ENCODE results near the gene EPN2. TPM values are rescaled to one million over a fixed set of nuclear protein-coding genes. Genes with fewer than 3 reads are reported as not detected.

The EPN2 gene
- total RNA-seq, 1 donor: 18.1 TPM

DNA sequence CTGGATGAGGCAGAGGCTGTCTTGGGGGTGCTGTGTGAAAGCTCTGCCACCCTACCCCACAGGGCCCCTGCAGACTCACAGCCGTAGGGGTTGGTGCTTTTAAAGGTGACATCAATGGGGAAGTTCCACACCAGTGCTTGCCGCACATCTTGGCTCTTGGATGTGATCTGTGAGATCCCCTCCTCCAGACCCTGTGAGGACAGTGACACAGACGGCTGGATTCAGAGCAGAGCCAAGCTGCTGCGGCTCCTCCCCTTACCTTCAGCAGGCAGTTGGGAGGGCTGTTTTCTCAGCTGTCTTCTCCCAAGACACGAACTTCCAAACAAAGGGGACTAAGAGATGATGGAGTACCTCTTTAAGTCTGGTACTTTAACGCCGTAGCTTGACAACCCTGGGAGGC lies 120.6 kb downstream of the EPN2 start:
- TF ChIP-seq CTCF (IDR thresholded peaks at IDR 0.05; ENCODE audit: extremely low read depth, low read depth, low read length): no peak

GRCh38 chr17:19359151-19359550 lies 122.0 kb downstream of the EPN2 start:
- Histone ChIP-seq H3K4me2 (ENCODE audit: insufficient read depth, low read length) (no peak overlapping the region), H3K36me3 (ENCODE audit: insufficient read depth, low read length) (peaks cover 5% of the 10 kb centered on the region), H2AFZ (ENCODE audit: low read length) (no peak overlapping the region), H3K27me3 (ENCODE audit: insufficient read depth, low read length) (no peaks in the 10 kb centered on the region), H3K9me3 (ENCODE audit: low read depth, low read length) (no peaks in the 10 kb centered on the region), H3K27ac (ENCODE audit: low read depth, low read length) (no peak overlapping the region), H3K79me2 (ENCODE audit: insufficient read depth, low read length) (no peaks in the 10 kb centered on the region), H3K4me1 (ENCODE audit: insufficient read depth, low read length) (peaks cover 16% of the 10 kb centered on the region), H4K20me1 (ENCODE audit: insufficient read depth, low read length) (no peaks in the 10 kb centered on the region), H3K4me3 (ENCODE audit: insufficient read depth, low read length) (no peak overlapping the region)
- TF ChIP-seq CTCF (IDR thresholded peaks at IDR 0.05; ENCODE audit: extremely low read depth, low read depth, low read length): no peak
- DNase-seq (ENCODE audit: insufficient read length, low spot score, missing footprints): no peak

More for the DNA sequence above, 120.6 kb downstream of the EPN2 start:
- Histone ChIP-seq H3K9me3 (ENCODE audit: low read depth, low read length) (no peaks in the 10 kb centered on the region), H3K79me2 (ENCODE audit: insufficient read depth, low read length) (no peaks in the 10 kb centered on the region), H3K36me3 (ENCODE audit: insufficient read depth, low read length) (peaks cover 5% of the 10 kb centered on the region), H3K4me3 (ENCODE audit: insufficient read depth, low read length) (no peak overlapping the region), H3K27me3 (ENCODE audit: insufficient read depth, low read length) (no peaks in the 10 kb centered on the region), H3K4me2 (ENCODE audit: insufficient read depth, low read length) (no peak overlapping the region), H3K4me1 (ENCODE audit: insufficient read depth, low read length) (peaks cover 18% of the 10 kb centered on the region), H3K27ac (ENCODE audit: low read depth, low read length) (no peak overlapping the region), H2AFZ (ENCODE audit: low read length) (no peak overlapping the region), H4K20me1 (ENCODE audit: insufficient read depth, low read length) (no peaks in the 10 kb centered on the region)
- DNase-seq (ENCODE audit: insufficient read length, low spot score, missing footprints): no peak

- no peak for TF ChIP-seq CTCF (IDR thresholded peaks at IDR 0.05; ENCODE audit: extremely low read depth, low read depth, low read length)
- Histone ChIP-seq H4K20me1 (ENCODE audit: insufficient read depth, low read length) (no peaks in the 10 kb centered on the region), H3K4me2 (ENCODE audit: insufficient read depth, low read length) (no peak overlapping the region), H2AFZ (ENCODE audit: low read length) (no peak overlapping the region), H3K4me3 (ENCODE audit: insufficient read depth, low read length) (no peak overlapping the region), H3K9me3 (ENCODE audit: low read depth, low read length) (no peaks in the 10 kb centered on the region), H3K79me2 (ENCODE audit: insufficient read depth, low read length) (no peaks in the 10 kb centered on the region), H3K4me1 (ENCODE audit: insufficient read depth, low read length) (peaks cover 16% of the 10 kb centered on the region), H3K27ac (ENCODE audit: low read depth, low read length) (no peak overlapping the region), H3K36me3 (ENCODE audit: insufficient read depth, low read length) (peaks cover 5% of the 10 kb centered on the region), H3K27me3 (ENCODE audit: insufficient read depth, low read length) (no peaks in the 10 kb centered on the region)
- no peak for DNase-seq (ENCODE audit: insufficient read length, low spot score, missing footprints)
These were observed 122.7 kb downstream of the EPN2 start for GRCh38 chr17:19359856-19360255.

DNA sequence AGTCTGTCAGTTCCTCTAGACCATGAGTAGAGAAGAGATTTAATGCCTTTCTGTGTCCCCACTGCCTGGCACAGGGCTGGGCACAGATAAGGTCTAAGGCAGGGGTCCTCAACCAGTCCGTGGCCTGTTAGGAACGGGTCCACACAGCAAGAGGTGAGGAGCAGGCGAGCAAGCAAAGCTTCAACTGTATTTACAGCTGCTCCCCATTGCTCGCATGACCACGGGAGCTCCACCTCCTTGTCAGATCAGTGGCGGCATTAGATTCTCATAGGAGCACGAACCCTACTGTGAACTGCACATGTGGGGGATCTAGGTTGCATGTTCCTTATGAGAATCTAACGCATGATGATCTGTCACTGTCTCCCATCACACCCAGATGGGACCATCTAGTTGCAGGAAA lies 123.6 kb downstream of the EPN2 start:
- DNase-seq (ENCODE audit: insufficient read length, low spot score, missing footprints): no peak
- Histone ChIP-seq H3K4me3 (ENCODE audit: insufficient read depth, low read length) (no peak overlapping the region), H3K9me3 (ENCODE audit: low read depth, low read length) (no peaks in the 10 kb centered on the region), H3K4me2 (ENCODE audit: insufficient read depth, low read length) (no peak overlapping the region), H2AFZ (ENCODE audit: low read length) (no peak overlapping the region), H3K4me1 (ENCODE audit: insufficient read depth, low read length) (peaks cover 14% of the 10 kb centered on the region), H3K27me3 (ENCODE audit: insufficient read depth, low read length) (no peaks in the 10 kb centered on the region), H3K79me2 (ENCODE audit: insufficient read depth, low read length) (no peaks in the 10 kb centered on the region), H4K20me1 (ENCODE audit: insufficient read depth, low read length) (no peaks in the 10 kb centered on the region), H3K27ac (ENCODE audit: low read depth, low read length) (no peak overlapping the region), H3K36me3 (ENCODE audit: insufficient read depth, low read length) (peaks cover 5% of the 10 kb centered on the region)
- no peak for TF ChIP-seq CTCF (IDR thresholded peaks at IDR 0.05; ENCODE audit: extremely low read depth, low read depth, low read length)

All from osteoblast (primary cell).